Measurements from ENCODE around the gene MRGPRD. TPM values are rescaled to one million over a fixed set of nuclear protein-coding genes. Genes with fewer than 3 reads are reported as not detected.
A peak's percentile ranks its signal among the peaks of the same experiment; 100 is the strongest.

The MRGPRD gene
- total and polyA plus RNA-seq, 4 experiments from 2014 or later = 0.48 TPM; not detected in 3

DNA sequence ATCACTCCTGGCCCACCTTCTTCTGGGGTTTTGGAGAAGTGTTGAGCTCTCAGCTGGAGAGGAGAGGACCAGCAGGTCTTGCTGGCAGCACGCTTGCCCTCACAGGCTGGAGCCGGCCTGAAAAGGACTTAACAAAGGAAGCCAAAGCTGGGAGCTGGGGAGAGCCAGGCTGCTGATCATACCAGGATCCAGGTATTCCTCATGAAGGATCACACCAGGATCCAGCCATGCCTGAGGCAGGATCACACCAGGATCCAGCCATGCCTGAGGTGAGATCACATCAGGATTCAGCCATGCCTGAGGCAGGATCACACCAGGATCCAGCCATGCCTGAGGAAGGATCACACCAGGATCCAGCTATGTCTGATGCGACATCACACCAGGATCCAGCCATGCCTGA is 17.0 kb downstream of the MRGPRD start:
- CTCF ChIA-PET (ENCODE audit: partially characterized antibody) = interaction anchor here (1.1 kb wide), 1 partner anchor 12 kb away, joined by 3 read pairs; no protein-coding TSS in a partner anchor
- Histone ChIP-seq H3K4me1 (ENCODE audit: insufficient read depth, low read length) (peaks cover 48% of the 10 kb centered on the region), H3K36me3 (ENCODE audit: insufficient read depth, low read length) (no peaks in the 10 kb centered on the region), H3K27ac (ENCODE audit: low read depth, low read length) (peak overlapping the region; percentile 47), H3K9me3 (ENCODE audit: control insufficient read depth in 1 of 2, low read length in 2 of 2) (no peaks in the 10 kb centered on the region), H3K4me3 (ENCODE audit: low read length in 2 of 2) (no peak overlapping the region), H3K27me3 (ENCODE audit: insufficient read depth, low read length) (no peaks in the 10 kb centered on the region)
- Mint-ChIP-seq H3K27ac (peak overlapping the region in 6 of 7 donors; percentile 60 to 98 (median 93)), H3K4me1 (peaks cover 22 to 56% (median 41%) of the 10 kb centered on the region in 4 donors), H3K27me3 (peaks cover 3 to 4% of the 10 kb centered on the region in 2 donors), H3K4me3 (peak overlapping the region in 5 of 8 donors; percentile 25 to 85 (median 79)), H3K36me3 (peaks cover 0 to 4% of the 10 kb centered on the region in 2 donors), H3K9me3 (no peaks in the 10 kb centered on the region)
- intact Hi-C loops (cut with micrococcal nuclease) = no loop called here
- POLR2A ChIA-PET (ENCODE audit: partially characterized antibody) = no interaction called here
- no peak for DNase-seq

DNA sequence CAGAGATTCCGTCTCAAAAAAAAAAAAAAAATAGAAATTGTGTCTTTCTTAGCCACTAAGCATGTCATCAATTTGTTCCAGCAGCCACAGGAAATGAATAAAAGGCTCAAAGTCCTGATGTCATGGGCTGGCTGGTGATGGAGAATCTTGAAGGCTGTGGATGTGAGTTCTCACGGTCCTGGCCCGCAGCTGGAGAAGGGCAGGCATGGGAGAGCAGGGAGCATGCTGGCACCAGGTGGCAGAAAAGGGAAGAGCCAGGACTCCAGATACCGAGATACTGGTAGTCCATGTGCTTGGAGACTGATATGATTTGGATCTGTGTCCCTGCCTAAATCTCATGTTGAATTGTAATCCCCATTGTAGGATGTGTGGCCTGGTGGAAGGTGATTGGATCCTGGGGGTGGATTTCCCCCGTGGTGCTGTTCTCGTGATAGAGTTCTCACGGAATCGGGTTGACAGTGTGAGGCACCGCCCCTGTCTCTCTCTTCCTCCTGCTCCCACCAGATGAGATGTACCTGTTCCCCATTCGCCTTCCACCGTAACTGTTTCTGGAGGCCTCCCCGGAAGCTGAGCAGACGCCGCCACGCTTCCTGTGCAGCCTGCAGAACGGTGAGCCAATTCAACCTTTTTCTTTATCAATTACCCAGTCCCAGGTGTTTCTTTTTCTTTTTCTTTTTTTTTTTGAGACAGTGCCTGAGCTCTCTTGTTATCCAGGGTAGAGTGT is 18.1 kb downstream of the MRGPRD start:
- ChIA-PET POLR2A (ENCODE audit: partially characterized antibody) (interaction anchor here (0.7 to 1.7 kb wide), 5 partner anchors 12 to 86 kb away, joined by 3 to 7 read pairs (median 3); partner anchors contain the start of genes IGHMBP2, MRPL21 and TPCN2), CTCF (ENCODE audit: partially characterized antibody) (interaction anchor here (1.1 kb wide), 1 partner anchor 11 kb away, joined by 3 read pairs; no protein-coding TSS in a partner anchor)
- H3K4me1 Mint-ChIP-seq = peaks cover 21 to 54% (median 40%) of the 10 kb centered on the region in 4 donors
- no peaks in the 10 kb centered on the region for H3K36me3 ChIP-seq (ENCODE audit: insufficient read depth, low read length)
- H3K27me3 Mint-ChIP-seq = peaks cover 0 to 2% of the 10 kb centered on the region in 2 donors
- DNase-seq = peak; percentile 50 to 80 (median 61)
- H3K4me3 Mint-ChIP-seq = peak overlapping the region; percentile 47 to 85 (median 74)
- H3K9me3 ChIP-seq (ENCODE audit: control insufficient read depth in 1 of 2, low read length in 2 of 2) = no peaks in the 10 kb centered on the region
- H3K27ac ChIP-seq (ENCODE audit: low read depth, low read length) = peak overlapping the region; percentile 47
- intact Hi-C loops (cut with micrococcal nuclease) = no loop called here
- peaks cover 48% of the 10 kb centered on the region for H3K4me1 ChIP-seq (ENCODE audit: insufficient read depth, low read length)
- H3K27ac Mint-ChIP-seq = peak overlapping the region; percentile 86 to 98 (median 93)
- H3K36me3 Mint-ChIP-seq = peaks cover 0 to 3% of the 10 kb centered on the region in 2 donors
- H3K4me3 ChIP-seq (ENCODE audit: low read length in 2 of 2) = no peak overlapping the region
- no peaks in the 10 kb centered on the region for H3K9me3 Mint-ChIP-seq
- no peaks in the 10 kb centered on the region for H3K27me3 ChIP-seq (ENCODE audit: insufficient read depth, low read length)

DNA sequence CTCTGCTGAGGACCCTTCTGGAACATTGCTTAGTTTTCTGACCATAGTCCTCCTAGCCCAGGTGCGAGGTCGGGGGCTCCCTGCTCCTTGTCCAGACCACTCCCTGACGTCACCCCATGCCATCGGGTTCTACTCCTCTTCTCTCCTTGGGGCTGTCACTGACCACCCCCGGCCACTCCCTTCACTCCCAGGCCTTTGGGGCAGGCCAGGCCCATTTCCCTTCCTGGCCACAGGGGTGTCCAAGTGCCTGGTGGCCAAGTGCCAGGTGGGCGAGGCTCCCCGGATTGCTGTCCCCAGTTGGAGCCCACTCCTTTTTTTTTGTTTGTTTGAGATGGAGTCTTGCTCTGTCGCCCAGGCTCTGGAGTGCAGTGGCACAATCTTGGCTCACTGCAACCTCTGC is 19.5 kb downstream of the MRGPRD start:
- DNase-seq = no peak
- Mint-ChIP-seq H3K4me1 (peaks cover 19 to 50% (median 31%) of the 10 kb centered on the region in 4 donors), H3K27me3 (peaks cover 0 to 2% of the 10 kb centered on the region in 2 donors), H3K9me3 (no peaks in the 10 kb centered on the region), H3K27ac (peak overlapping the region in 2 of 7 donors; percentile 8 to 23), H3K4me3 (no peak overlapping the region), H3K36me3 (peaks cover 0 to 3% of the 10 kb centered on the region in 2 donors)
- Histone ChIP-seq H3K4me3 (ENCODE audit: low read length in 2 of 2) (no peak overlapping the region), H3K4me1 (ENCODE audit: insufficient read depth, low read length) (peaks cover 48% of the 10 kb centered on the region), H3K27ac (ENCODE audit: low read depth, low read length) (no peak overlapping the region), H3K36me3 (ENCODE audit: insufficient read depth, low read length) (no peaks in the 10 kb centered on the region), H3K9me3 (ENCODE audit: control insufficient read depth in 1 of 2, low read length in 2 of 2) (no peaks in the 10 kb centered on the region), H3K27me3 (ENCODE audit: insufficient read depth, low read length) (no peaks in the 10 kb centered on the region)
- CTCF ChIA-PET (ENCODE audit: partially characterized antibody) = no interaction called here
- POLR2A ChIA-PET (ENCODE audit: partially characterized antibody) = no interaction called here
- intact Hi-C loops (cut with micrococcal nuclease) = no loop called here

DNA sequence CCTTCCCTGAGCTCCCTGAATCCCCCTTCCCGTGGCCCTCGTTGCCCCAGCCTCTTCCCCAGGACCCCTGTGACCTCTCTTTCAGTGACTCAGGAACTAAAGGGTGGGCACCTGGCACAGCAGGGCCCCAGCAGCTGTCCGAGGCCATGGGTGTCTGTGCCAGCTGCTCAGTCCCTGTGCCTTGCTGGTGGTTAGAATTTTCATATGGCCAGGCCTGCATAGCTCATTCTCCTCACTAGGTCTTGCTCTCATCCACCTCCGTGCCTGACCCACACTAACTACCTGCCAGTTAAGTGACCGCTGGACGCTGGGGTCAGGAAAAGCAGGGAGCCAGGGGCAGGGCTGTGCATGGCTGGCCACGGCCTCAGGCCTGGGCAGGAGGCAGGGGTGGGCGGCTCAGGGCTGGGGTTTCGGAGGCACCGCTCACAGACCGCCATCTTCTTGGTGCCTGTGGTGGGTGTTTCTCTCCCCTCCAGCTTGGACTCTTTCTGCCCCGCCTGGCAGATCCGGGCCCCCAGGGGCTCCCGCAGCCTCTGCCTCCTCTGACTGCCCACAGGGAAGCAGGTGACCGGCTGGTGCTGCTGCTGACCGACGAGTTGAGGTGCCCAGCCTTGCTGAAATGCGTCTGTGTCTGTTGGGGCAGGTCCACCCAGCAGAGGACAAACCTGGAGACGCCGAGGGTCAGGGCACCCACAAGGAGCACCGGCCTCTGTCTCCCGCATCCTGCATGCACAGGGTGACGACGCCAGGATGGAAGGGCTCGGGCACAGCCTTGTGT is 20.3 kb downstream of the MRGPRD start:
- no peaks in the 10 kb centered on the region for H3K27me3 ChIP-seq (ENCODE audit: insufficient read depth, low read length)
- DNase-seq = no peak
- ChIA-PET CTCF (ENCODE audit: partially characterized antibody) (no interaction called here), POLR2A (ENCODE audit: partially characterized antibody) (interaction anchor here (0.6 kb wide), 1 partner anchor 1276 kb away, joined by 3 read pairs; no protein-coding TSS in a partner anchor)
- H3K4me3 ChIP-seq (ENCODE audit: low read length in 2 of 2) = no peak overlapping the region
- H3K4me1 ChIP-seq (ENCODE audit: insufficient read depth, low read length) = peaks cover 40% of the 10 kb centered on the region
- Mint-ChIP-seq H3K4me3 (no peak overlapping the region), H3K27me3 (peaks cover 0 to 2% of the 10 kb centered on the region in 2 donors), H3K9me3 (no peaks in the 10 kb centered on the region), H3K4me1 (peaks cover 12 to 45% (median 24%) of the 10 kb centered on the region in 4 donors), H3K27ac (no peak overlapping the region), H3K36me3 (peaks cover 0 to 3% of the 10 kb centered on the region in 2 donors)
- intact Hi-C loops (cut with micrococcal nuclease) = no loop called here
- no peaks in the 10 kb centered on the region for H3K36me3 ChIP-seq (ENCODE audit: insufficient read depth, low read length)
- H3K9me3 ChIP-seq (ENCODE audit: control insufficient read depth in 1 of 2, low read length in 2 of 2) = no peaks in the 10 kb centered on the region
- no peak overlapping the region for H3K27ac ChIP-seq (ENCODE audit: low read depth, low read length)

DNA sequence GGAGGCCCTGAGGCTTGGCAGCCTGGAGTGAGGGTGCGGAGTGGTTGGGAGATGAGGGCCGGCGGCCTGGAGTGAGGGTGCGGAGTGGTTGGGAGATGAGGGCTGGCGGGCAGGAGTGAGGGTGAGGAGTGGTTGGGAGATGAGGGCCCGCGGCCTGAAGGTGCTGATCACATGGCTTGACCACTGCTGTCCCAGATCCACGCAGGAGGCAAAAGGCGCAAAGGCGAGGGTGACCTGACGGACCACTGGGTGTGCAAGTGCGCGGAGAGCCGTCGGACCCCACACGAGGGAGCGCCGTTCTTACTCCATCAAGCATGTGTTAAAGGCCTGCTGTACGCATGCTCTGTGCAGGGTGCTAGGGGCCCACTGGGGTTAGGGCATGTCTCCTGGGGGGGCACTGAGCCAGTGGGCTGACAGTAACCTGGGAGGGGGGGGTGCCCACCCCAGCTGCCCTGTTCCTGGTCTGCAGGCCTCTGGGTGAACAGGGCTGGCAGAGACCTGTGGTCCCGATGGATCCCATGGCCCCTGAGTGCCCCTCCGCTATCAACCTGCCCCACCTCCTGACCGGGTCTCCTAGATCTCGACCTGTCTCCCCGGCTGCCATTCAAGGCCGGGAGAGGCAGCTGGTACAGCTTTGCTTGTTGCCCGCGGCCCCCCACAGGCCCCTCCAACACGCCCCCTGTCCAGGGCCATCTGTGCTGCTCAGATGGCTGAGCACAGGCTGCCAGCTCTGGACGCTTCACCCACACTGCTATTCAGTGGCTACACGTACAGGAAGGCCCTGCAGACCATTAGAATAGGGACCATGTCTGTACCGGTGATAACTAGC is 21.1 kb downstream of the MRGPRD start:
- intact Hi-C loops (cut with micrococcal nuclease) = no loop called here
- Mint-ChIP-seq H3K27me3 (peaks cover 0 to 2% of the 10 kb centered on the region in 2 donors), H3K36me3 (peaks cover 0 to 3% of the 10 kb centered on the region in 2 donors), H3K9me3 (no peaks in the 10 kb centered on the region), H3K4me3 (no peak overlapping the region), H3K4me1 (peaks cover 12 to 44% (median 24%) of the 10 kb centered on the region in 4 donors), H3K27ac (no peak overlapping the region)
- CTCF ChIA-PET (ENCODE audit: partially characterized antibody) = no interaction called here
- POLR2A ChIA-PET (ENCODE audit: partially characterized antibody) = interaction anchor here (0.6 kb wide), 1 partner anchor 1275 kb away, joined by 3 read pairs; no protein-coding TSS in a partner anchor
- Histone ChIP-seq H3K27me3 (ENCODE audit: insufficient read depth, low read length) (no peaks in the 10 kb centered on the region), H3K4me3 (ENCODE audit: low read length in 2 of 2) (no peak overlapping the region), H3K4me1 (ENCODE audit: insufficient read depth, low read length) (peaks cover 32% of the 10 kb centered on the region), H3K36me3 (ENCODE audit: insufficient read depth, low read length) (no peaks in the 10 kb centered on the region), H3K27ac (ENCODE audit: low read depth, low read length) (no peak overlapping the region), H3K9me3 (ENCODE audit: control insufficient read depth in 1 of 2, low read length in 2 of 2) (no peaks in the 10 kb centered on the region)
- no peak for DNase-seq

DNA sequence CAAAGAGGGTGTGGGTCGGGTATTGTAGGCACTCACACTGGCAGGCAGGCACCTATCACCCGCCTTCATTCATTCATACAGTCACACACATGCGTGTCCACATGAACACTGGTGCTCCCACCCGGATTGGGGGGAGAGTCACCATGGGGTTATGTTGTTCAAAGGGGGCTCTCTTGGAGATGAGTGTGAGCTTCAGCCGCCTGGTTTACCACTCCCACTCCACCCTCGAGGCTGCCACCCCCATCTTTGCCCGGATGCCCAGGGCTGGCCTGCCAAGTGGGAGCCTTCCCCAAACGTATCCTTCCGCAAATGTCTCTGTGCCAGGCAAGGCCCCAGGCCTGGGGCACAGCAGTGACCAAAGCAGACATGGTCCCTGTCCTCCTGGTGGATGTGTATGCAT is 22.6 kb downstream of the MRGPRD start:
- Mint-ChIP-seq H3K27ac (peak overlapping the region in 1 of 7 donors; percentile 42), H3K4me1 (peaks cover 12 to 31% (median 14%) of the 10 kb centered on the region in 4 donors), H3K36me3 (peaks cover 0 to 3% of the 10 kb centered on the region in 2 donors), H3K4me3 (no peak overlapping the region), H3K27me3 (peaks cover 0 to 2% of the 10 kb centered on the region in 2 donors), H3K9me3 (no peaks in the 10 kb centered on the region)
- Histone ChIP-seq H3K36me3 (ENCODE audit: insufficient read depth, low read length) (no peaks in the 10 kb centered on the region), H3K27me3 (ENCODE audit: insufficient read depth, low read length) (no peaks in the 10 kb centered on the region), H3K4me3 (ENCODE audit: low read length in 2 of 2) (no peak overlapping the region), H3K27ac (ENCODE audit: low read depth, low read length) (no peak overlapping the region), H3K9me3 (ENCODE audit: control insufficient read depth in 1 of 2, low read length in 2 of 2) (no peaks in the 10 kb centered on the region), H3K4me1 (ENCODE audit: insufficient read depth, low read length) (peaks cover 18% of the 10 kb centered on the region)
- no peak for DNase-seq
- intact Hi-C loops (cut with micrococcal nuclease) = no loop called here
- POLR2A ChIA-PET (ENCODE audit: partially characterized antibody) = interaction anchor here (1.9 kb wide), 1 partner anchor 8 kb away, joined by 9 read pairs; no protein-coding TSS in a partner anchor
- CTCF ChIA-PET (ENCODE audit: partially characterized antibody) = interaction anchor here (1.4 kb wide), 2 partner anchors 17 to 19 kb away, joined by 3 read pairs; no protein-coding TSS in a partner anchor

Data from CD4-positive, alpha-beta memory T cell (primary cell).